MCF 10A (cell line): ENCODE results near the gene HERC2. TPM values are rescaled to one million over a fixed set of nuclear protein-coding genes. Genes with fewer than 3 reads are reported as not detected.
"Not testable (repeated sequence)": the region's sequence is repeated elsewhere in the genome, so short reads cannot be mapped to it uniquely, and the experiment has no call there.

Experiments
- BruUV-seq: library from RNA; stranded (reverse); fragments of 400-500 nt; replicated peaks from 2 replicates; lab custom pipeline; 2021; lab: Mats Ljungman, UMichigan
- CTCF ChIA-PET: fragments of 300-600 bp; sonication (Branson Sonifier 250); formaldehyde crosslinking; extraction: SDS; loops from one replicate; lab custom pipeline; 2021; ENCODE audit warnings: antibody characterized with exemption, inconsistent platforms; lab: Yijun Ruan, JAX
- POLR2A ChIA-PET: fragments of 300-600, 350-650 bp; sonication (Branson Sonifier 250); formaldehyde crosslinking; extraction: SDS; loops from one replicate; lab custom pipeline; 2020; ENCODE audit warnings: antibody characterized with exemption, inconsistent platforms; lab: Yijun Ruan, JAX
- DNase-seq: peaks from one replicate; pipeline ENCODE4 v3.0.0-alpha.2; 2018; ENCODE audit not compliant: unreplicated experiment
- H3K27ac Mint-ChIP-seq: one replicate; pipeline ENCODE4 v1.8.0; 2022; ENCODE audit warnings: mild to moderate bottlenecking, low read depth, mixed read lengths; ENCODE audit not compliant: unreplicated experiment
- H3K27me3 Mint-ChIP-seq: one replicate; pipeline ENCODE4 v1.8.0; 2022; ENCODE audit warnings: mixed read lengths; ENCODE audit not compliant: insufficient read depth, unreplicated experiment
- H3K36me3 Mint-ChIP-seq: one replicate; pipeline ENCODE4 v1.8.0; 2022; ENCODE audit warnings: mild to moderate bottlenecking, moderate library complexity, mixed read lengths; ENCODE audit not compliant: insufficient read depth, unreplicated experiment
- H3K4me1 Mint-ChIP-seq: one replicate; pipeline ENCODE4 v1.8.0; 2022; ENCODE audit warnings: mixed read lengths; ENCODE audit not compliant: insufficient read depth, unreplicated experiment
- H3K4me3 Mint-ChIP-seq: one replicate; pipeline ENCODE4 v1.8.0; 2022; ENCODE audit warnings: mild to moderate bottlenecking, moderate library complexity, mixed read lengths; ENCODE audit not compliant: unreplicated experiment
- H3K9me3 Mint-ChIP-seq: one replicate; pipeline ENCODE4 v1.8.0; 2022; ENCODE audit warnings: mixed read lengths; ENCODE audit not compliant: unreplicated experiment
- CTCF ChIP-seq: fragments of 200-600 bp; IDR thresholded peaks from one replicate; pipeline ENCODE4 v1.8.0; 2022; ENCODE audit warnings: antibody characterized with exemption, mild to moderate bottlenecking; ENCODE audit not compliant: unreplicated experiment
- intact Hi-C: fragments of 100-400 bp; cut with micrococcal nuclease; formaldehyde crosslinking; loops from 2 replicates; pipeline ENCODE4 v1.14.1; 2022
- total RNA-seq: library from RNA; stranded (reverse); gene quantifications from 2 replicates; pipeline ENCODE4 v1.2.3, GENCODE V29; 2022

HERC2 gene
- total RNA-seq, 1 experiment from 2014 or later, result 65.2 TPM

GRCh38 chr15:28289694-28290463, 32.1 kb downstream of the HERC2 start:
- no peak overlapping the region for H3K27ac Mint-ChIP-seq
- no peaks in the 10 kb centered on the region for H3K9me3 Mint-ChIP-seq
- H3K36me3 Mint-ChIP-seq, result peaks cover 68% of the 10 kb centered on the region
- no peaks in the 10 kb centered on the region for H3K4me1 Mint-ChIP-seq
- no peak for TF ChIP-seq CTCF
- no peak overlapping the region for H3K4me3 Mint-ChIP-seq
- no peaks in the 10 kb centered on the region for H3K27me3 Mint-ChIP-seq
- intact Hi-C loops, result no loop called here
- no TSS peak for BruUV-seq
- DNase-seq, result no peak
- CTCF ChIA-PET, result no interaction called here
- POLR2A ChIA-PET, result no interaction called here

GRCh38 chr15:28288830-28289693, 32.9 kb downstream of the HERC2 start:
- POLR2A ChIA-PET, DNase-seq, intact Hi-C loops, H3K9me3 Mint-ChIP-seq, BruUV-seq, H3K4me3 Mint-ChIP-seq, H3K27me3 Mint-ChIP-seq, H3K4me1 Mint-ChIP-seq: not testable (repeated sequence)
- Mint-ChIP-seq H3K27ac (peak overlapping the region; percentile 23), H3K36me3 (peaks cover 70% of the 10 kb centered on the region)
- CTCF ChIA-PET, result interaction anchor here (0.7 kb wide), 1 partner anchor 16 kb away, joined by 3 read pairs; no protein-coding TSS in a partner anchor

GRCh38 chr15:28286659-28287058, 35.3 kb downstream of the HERC2 start:
- POLR2A ChIA-PET, DNase-seq, H3K9me3 Mint-ChIP-seq, CTCF ChIA-PET, H3K27me3 Mint-ChIP-seq, H3K4me3 Mint-ChIP-seq, H3K27ac Mint-ChIP-seq, BruUV-seq, intact Hi-C loops, H3K4me1 Mint-ChIP-seq: not testable (repeated sequence)
- H3K36me3 Mint-ChIP-seq, result peaks cover 66% of the 10 kb centered on the region

- ChIA-PET POLR2A (interaction anchor here (0.6 kb wide), 1 partner anchor 9 kb away, joined by 3 read pairs; no protein-coding TSS in a partner anchor), CTCF (no interaction called here)
- H3K9me3 Mint-ChIP-seq, result peaks cover 7% of the 10 kb centered on the region
- H3K4me3 Mint-ChIP-seq, result no peak overlapping the region
- BruUV-seq, result no TSS peak
- H3K27me3 Mint-ChIP-seq, result no peaks in the 10 kb centered on the region
- DNase-seq, result no peak
- intact Hi-C loops, result no loop called here
- H3K27ac Mint-ChIP-seq, result no peak overlapping the region
- H3K4me1 Mint-ChIP-seq, result no peaks in the 10 kb centered on the region
- H3K36me3 Mint-ChIP-seq, result peaks cover 66% of the 10 kb centered on the region
- TF ChIP-seq CTCF, result no peak
These were observed 35.9 kb downstream of the HERC2 start for GRCh38 chr15:28286031-28286430.
